ENCODE results near the gene MTR.

The MTR gene

GRCh38 chr1:236861560-236862218, 66.6 kb downstream of the MTR start:
- ChIA-PET POLR2A (interaction anchor here (0.7 kb wide), 1 partner anchor 366 kb away, joined by 4 read pairs; no protein-coding TSS in a partner anchor), CTCF (no interaction called here)
- Histone ChIP-seq H3K9me3 (ENCODE audit: control extremely low read depth in 1 of 5, control insufficient read depth in 4 of 5, insufficient read depth in 2 of 5, low read depth in 1 of 5, low read length in 4 of 5) (peaks cover 0 to 2% (median 0%) of the 10 kb centered on the region in 5 experiments), H3K27me3 (replicated peaks in 2 of 5; ENCODE audit: control insufficient read depth in 4 of 5, insufficient read depth in 5 of 5, low read length in 4 of 5) (no peaks in the 10 kb centered on the region), H3K27ac (ENCODE audit: insufficient read depth in 1 of 2, low read depth in 1 of 2, low read length in 2 of 2, poor library complexity in 1 of 2, severe bottlenecking in 2 of 2) (no peak overlapping the region), H3K4me1 (ENCODE audit: control extremely low read depth in 1 of 4, control insufficient read depth in 4 of 4, insufficient read depth in 4 of 4, low read length in 3 of 4) (no peaks in the 10 kb centered on the region), H3K36me3 (ENCODE audit: control insufficient read depth in 4 of 4, insufficient read depth in 4 of 4, low read length in 3 of 4) (peaks cover 24 to 96% (median 65%) of the 10 kb centered on the region in 4 experiments), H3K4me3 (ENCODE audit: control insufficient read depth in 1 of 7, extremely low read depth in 1 of 7, insufficient read depth in 4 of 7, low read depth in 2 of 7, low read length in 6 of 7) (no peak overlapping the region)
- no peak for DNase-seq
- 100% methylated on average over 1 of the region's 2 CpGs for WGBS (ENCODE audit: insufficient coverage)

GRCh38 chr1:236862219-236862591, 67.1 kb downstream of the MTR start:
- Histone ChIP-seq H3K27me3 (replicated peaks in 2 of 5; ENCODE audit: control insufficient read depth in 4 of 5, insufficient read depth in 5 of 5, low read length in 4 of 5) (no peaks in the 10 kb centered on the region), H3K36me3 (ENCODE audit: control insufficient read depth in 4 of 4, insufficient read depth in 4 of 4, low read length in 3 of 4) (peaks cover 24 to 96% (median 66%) of the 10 kb centered on the region in 4 experiments), H3K4me1 (ENCODE audit: control extremely low read depth in 1 of 4, control insufficient read depth in 4 of 4, insufficient read depth in 4 of 4, low read length in 3 of 4) (no peaks in the 10 kb centered on the region), H3K27ac (ENCODE audit: insufficient read depth in 1 of 2, low read depth in 1 of 2, low read length in 2 of 2, poor library complexity in 1 of 2, severe bottlenecking in 2 of 2) (no peak overlapping the region), H3K4me3 (ENCODE audit: control insufficient read depth in 1 of 7, extremely low read depth in 1 of 7, insufficient read depth in 4 of 7, low read depth in 2 of 7, low read length in 6 of 7) (no peak overlapping the region), H3K9me3 (ENCODE audit: control extremely low read depth in 1 of 5, control insufficient read depth in 4 of 5, insufficient read depth in 2 of 5, low read depth in 1 of 5, low read length in 4 of 5) (peaks cover 0 to 2% (median 0%) of the 10 kb centered on the region in 5 experiments)
- POLR2A ChIA-PET = interaction anchor here (0.7 kb wide), 1 partner anchor 367 kb away, joined by 4 read pairs; no protein-coding TSS in a partner anchor
- no peak for DNase-seq
- 100% methylated on average over 2 of the region's 4 CpGs for WGBS (ENCODE audit: insufficient coverage)
- CTCF ChIA-PET = no interaction called here

- ChIA-PET CTCF (no interaction called here), POLR2A (no interaction called here)
- H3K9me3 ChIP-seq (ENCODE audit: control extremely low read depth in 1 of 5, control insufficient read depth in 4 of 5, insufficient read depth in 2 of 5, low read depth in 1 of 5, low read length in 4 of 5) = peaks cover 0 to 3% (median 0%) of the 10 kb centered on the region in 5 experiments
- DNase-seq = no peak
- H3K36me3 ChIP-seq (ENCODE audit: control insufficient read depth in 4 of 4, insufficient read depth in 4 of 4, low read length in 3 of 4) = peaks cover 22 to 96% (median 62%) of the 10 kb centered on the region in 4 experiments
- WGBS (ENCODE audit: insufficient coverage) = 84% methylated on average over 3 of the region's 5 CpGs
- no peaks in the 10 kb centered on the region for H3K4me1 ChIP-seq (ENCODE audit: control extremely low read depth in 1 of 4, control insufficient read depth in 4 of 4, insufficient read depth in 4 of 4, low read length in 3 of 4)
- no peak overlapping the region for H3K4me3 ChIP-seq (ENCODE audit: control insufficient read depth in 1 of 7, extremely low read depth in 1 of 7, insufficient read depth in 4 of 7, low read depth in 2 of 7, low read length in 6 of 7)
- H3K27me3 ChIP-seq (replicated peaks in 2 of 5; ENCODE audit: control insufficient read depth in 4 of 5, insufficient read depth in 5 of 5, low read length in 4 of 5) = no peaks in the 10 kb centered on the region
- H3K27ac ChIP-seq (ENCODE audit: insufficient read depth in 1 of 2, low read depth in 1 of 2, low read length in 2 of 2, poor library complexity in 1 of 2, severe bottlenecking in 2 of 2) = no peak overlapping the region
These were observed 67.6 kb downstream of the MTR start for GRCh38 chr1:236862615-236863211.

- no peak for DNase-seq
- no peaks in the 10 kb centered on the region for H3K4me1 ChIP-seq (ENCODE audit: control extremely low read depth in 1 of 4, control insufficient read depth in 4 of 4, insufficient read depth in 4 of 4, low read length in 3 of 4)
- no peaks in the 10 kb centered on the region for H3K27me3 ChIP-seq (replicated peaks in 2 of 5; ENCODE audit: control insufficient read depth in 4 of 5, insufficient read depth in 5 of 5, low read length in 4 of 5)
- peaks cover 0 to 3% (median 0%) of the 10 kb centered on the region in 5 experiments for H3K9me3 ChIP-seq (ENCODE audit: control extremely low read depth in 1 of 5, control insufficient read depth in 4 of 5, insufficient read depth in 2 of 5, low read depth in 1 of 5, low read length in 4 of 5)
- POLR2A ChIA-PET = no interaction called here
- 100% methylated on average over 1 of the region's 3 CpGs for WGBS (ENCODE audit: insufficient coverage)
- H3K36me3 ChIP-seq (ENCODE audit: control insufficient read depth in 4 of 4, insufficient read depth in 4 of 4, low read length in 3 of 4) = peaks cover 21 to 94% (median 60%) of the 10 kb centered on the region in 4 experiments
- no peak overlapping the region for H3K4me3 ChIP-seq (ENCODE audit: control insufficient read depth in 1 of 7, extremely low read depth in 1 of 7, insufficient read depth in 4 of 7, low read depth in 2 of 7, low read length in 6 of 7)
- CTCF ChIA-PET = interaction anchor here (0.7 to 0.9 kb wide), 2 partner anchors 10 to 22 kb away, joined by 3 read pairs; no protein-coding TSS in a partner anchor
- H3K27ac ChIP-seq (ENCODE audit: insufficient read depth in 1 of 2, low read depth in 1 of 2, low read length in 2 of 2, poor library complexity in 1 of 2, severe bottlenecking in 2 of 2) = no peak overlapping the region
These were observed 69.1 kb downstream of the MTR start for GRCh38 chr1:236864211-236864610.

GRCh38 chr1:236864996-236865817, 70.1 kb downstream of the MTR start:
- Histone ChIP-seq H3K4me1 (ENCODE audit: control extremely low read depth in 1 of 4, control insufficient read depth in 4 of 4, insufficient read depth in 4 of 4, low read length in 3 of 4) (peaks cover 0 to 7% (median 0%) of the 10 kb centered on the region in 4 experiments), H3K9me3 (ENCODE audit: control extremely low read depth in 1 of 5, control insufficient read depth in 4 of 5, insufficient read depth in 2 of 5, low read depth in 1 of 5, low read length in 4 of 5) (peaks cover 0 to 3% (median 0%) of the 10 kb centered on the region in 5 experiments), H3K4me3 (ENCODE audit: control insufficient read depth in 1 of 7, extremely low read depth in 1 of 7, insufficient read depth in 4 of 7, low read depth in 2 of 7, low read length in 6 of 7) (no peak overlapping the region), H3K27ac (ENCODE audit: insufficient read depth in 1 of 2, low read depth in 1 of 2, low read length in 2 of 2, poor library complexity in 1 of 2, severe bottlenecking in 2 of 2) (no peak overlapping the region), H3K36me3 (ENCODE audit: control insufficient read depth in 4 of 4, insufficient read depth in 4 of 4, low read length in 3 of 4) (peaks cover 18 to 91% (median 62%) of the 10 kb centered on the region in 4 experiments), H3K27me3 (replicated peaks in 2 of 5; ENCODE audit: control insufficient read depth in 4 of 5, insufficient read depth in 5 of 5, low read length in 4 of 5) (no peaks in the 10 kb centered on the region)
- 100% methylated on average over 1 of the region's 3 CpGs for WGBS (ENCODE audit: insufficient coverage)
- ChIA-PET CTCF (no interaction called here), POLR2A (no interaction called here)
- no peak for DNase-seq

- ChIA-PET CTCF (interaction anchor here (0.7 kb wide), 1 partner anchor 107 kb away, joined by 3 read pairs; no protein-coding TSS in a partner anchor), POLR2A (no interaction called here)
- DNase-seq = no peak
- Histone ChIP-seq H3K36me3 (ENCODE audit: control insufficient read depth in 4 of 4, insufficient read depth in 4 of 4, low read length in 3 of 4) (peaks cover 18 to 88% (median 61%) of the 10 kb centered on the region in 4 experiments), H3K27me3 (replicated peaks in 2 of 5; ENCODE audit: control insufficient read depth in 4 of 5, insufficient read depth in 5 of 5, low read length in 4 of 5) (no peaks in the 10 kb centered on the region), H3K4me3 (ENCODE audit: control insufficient read depth in 1 of 7, extremely low read depth in 1 of 7, insufficient read depth in 4 of 7, low read depth in 2 of 7, low read length in 6 of 7) (no peak overlapping the region), H3K9me3 (ENCODE audit: control extremely low read depth in 1 of 5, control insufficient read depth in 4 of 5, insufficient read depth in 2 of 5, low read depth in 1 of 5, low read length in 4 of 5) (peaks cover 0 to 3% (median 0%) of the 10 kb centered on the region in 5 experiments), H3K4me1 (ENCODE audit: control extremely low read depth in 1 of 4, control insufficient read depth in 4 of 4, insufficient read depth in 4 of 4, low read length in 3 of 4) (peaks cover 0 to 10% (median 0%) of the 10 kb centered on the region in 4 experiments), H3K27ac (ENCODE audit: insufficient read depth in 1 of 2, low read depth in 1 of 2, low read length in 2 of 2, poor library complexity in 1 of 2, severe bottlenecking in 2 of 2) (no peak overlapping the region)
- WGBS (ENCODE audit: insufficient coverage) = no CpG with 5 or more reads among the region's 1 CpG
These were observed 70.7 kb downstream of the MTR start for GRCh38 chr1:236865818-236866155.
